CD1c-positive myeloid dendritic cell (primary cell): Measurements from ENCODE around the gene ABCC3.
"Not testable (repeated sequence)": the region's sequence is repeated elsewhere in the genome, so short reads cannot be mapped to it uniquely, and the experiment has no call there.

ENCODE experiments used
- DNase-seq: peaks from one replicate; pipeline ENCODE4 v3.0.0-alpha.2; 2016; ENCODE audit errors: extremely low spot score

The ABCC3 gene

DNA sequence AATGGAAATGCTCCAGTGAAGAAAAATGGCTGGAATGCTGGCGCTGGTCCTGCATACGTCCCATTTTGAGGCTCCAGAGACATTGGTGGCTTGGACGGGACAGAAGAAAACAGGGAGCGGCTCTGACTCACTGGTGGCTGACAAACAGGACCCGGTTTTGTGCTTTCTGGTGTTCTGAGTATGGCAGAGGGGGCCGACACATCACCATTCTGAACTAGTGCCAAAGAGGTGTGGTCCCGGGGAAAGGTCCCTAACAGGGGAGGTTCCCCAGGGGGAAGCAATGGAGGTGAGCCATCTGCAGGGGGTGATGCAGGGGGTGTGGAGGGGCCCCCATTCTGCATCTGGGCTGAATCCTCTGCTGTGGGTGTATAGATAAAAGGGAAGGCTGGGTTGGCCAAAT is 64.7 kb downstream of the ABCC3 start:
- DNase-seq = no peak

DNA sequence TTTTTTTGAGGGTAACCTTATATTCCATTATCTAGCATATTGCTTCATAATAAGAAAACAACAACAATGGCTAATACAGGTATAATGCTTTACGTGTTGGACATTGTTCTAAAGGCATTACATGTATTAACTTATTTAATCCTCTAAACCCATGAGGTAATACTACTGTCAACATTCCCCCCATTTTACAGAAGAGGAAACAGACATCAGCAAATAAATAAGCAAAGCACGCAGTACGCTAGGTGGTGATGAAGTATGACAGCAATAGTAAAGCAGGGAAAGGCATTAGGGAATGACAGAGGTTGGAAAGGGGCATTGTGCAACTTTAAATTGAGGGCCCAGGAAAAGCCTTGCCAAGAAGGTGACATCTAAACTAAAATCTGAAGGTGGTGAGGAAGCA is 68.5 kb downstream of the ABCC3 start:
- DNase-seq = no peak

GRCh38 chr17:50707289-50708049 is 72.8 kb downstream of the ABCC3 start, which contains the start of gene ANKRD40:
Gene ANKRD40, minus strand, starts transcription at chr17:50707914. Its CDS starts 260 bp downstream, at chr17:50707654.
- peak; percentile 97 for DNase-seq

- DNase-seq = peak; percentile 29
Measured at GRCh38 chr17:50708050-50709000, 73.6 kb downstream of the ABCC3 start.

DNA sequence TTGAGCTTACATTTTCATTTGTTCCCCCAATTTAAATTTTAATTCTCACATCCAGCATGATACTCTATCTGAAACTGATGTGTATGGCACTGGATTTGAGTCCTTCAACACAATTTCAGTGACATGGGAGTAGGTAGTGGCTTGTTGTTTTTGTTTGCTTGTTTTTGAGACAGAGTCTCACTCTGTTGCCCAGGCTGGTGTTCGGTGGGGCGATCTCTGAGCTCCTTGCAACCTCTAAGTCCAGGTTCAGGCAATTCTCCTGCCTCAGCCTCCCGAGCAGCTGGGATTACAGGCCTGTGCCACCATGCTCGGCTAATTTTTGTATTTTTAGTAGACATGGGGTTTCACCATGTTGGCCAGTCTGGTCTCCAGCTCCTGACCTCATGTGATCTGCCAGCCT is 74.4 kb downstream of the ABCC3 start:
- DNase-seq = not testable (repeated sequence)

DNA sequence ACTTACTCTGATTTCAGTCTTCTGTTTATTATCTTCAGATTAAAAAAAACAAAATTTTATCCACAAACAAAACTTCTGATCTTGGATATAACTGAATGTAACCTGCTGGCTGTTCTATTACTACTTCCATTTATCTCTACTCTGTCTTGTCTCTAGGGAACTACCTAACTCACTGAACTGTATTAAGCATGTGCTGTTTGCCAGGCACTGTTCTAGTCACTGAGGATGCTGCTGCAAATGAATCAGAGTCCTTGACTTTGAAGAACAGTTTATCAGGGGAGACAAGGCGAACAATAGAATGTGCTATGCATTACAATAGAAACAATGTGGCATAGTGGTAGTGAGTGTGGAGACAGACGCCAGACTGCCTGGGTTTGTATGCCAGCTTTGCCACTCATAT is 75.3 kb downstream of the ABCC3 start:
- DNase-seq = no peak

- DNase-seq = no peak
Measured at GRCh38 chr17:50710650-50711049, 76.0 kb downstream of the ABCC3 start.

DNA sequence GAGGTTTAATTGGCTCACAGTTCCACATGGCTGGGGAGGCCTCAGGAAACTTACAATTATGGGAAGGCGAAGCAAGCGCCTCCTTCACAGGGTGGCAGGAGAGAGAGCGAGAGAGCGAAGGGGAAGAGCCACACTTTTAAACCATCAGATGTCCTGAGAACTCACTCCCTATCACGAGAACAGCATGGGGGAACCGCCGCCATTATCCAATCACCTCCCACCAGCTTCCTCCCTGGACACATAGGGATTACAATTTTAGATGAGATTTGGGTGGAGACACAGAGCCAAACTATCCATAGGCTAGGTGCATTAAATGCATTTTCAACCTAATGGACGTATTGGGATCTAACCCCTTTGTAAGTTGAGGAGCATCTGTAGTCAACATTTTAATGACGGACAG is 78.0 kb downstream of the ABCC3 start:
- DNase-seq = no peak

GRCh38 chr17:50715471-50715870 is 80.8 kb downstream of the ABCC3 start:
- no peak for DNase-seq

- DNase-seq = peak; percentile 97
Measured at GRCh38 chr17:50719144-50719923, 84.7 kb downstream of the ABCC3 start, which contains the start of gene LUC7L3. Gene LUC7L3, plus strand, starts transcription at chr17:50719603. Its CDS starts 130 bp downstream, at chr17:50719733.

DNA sequence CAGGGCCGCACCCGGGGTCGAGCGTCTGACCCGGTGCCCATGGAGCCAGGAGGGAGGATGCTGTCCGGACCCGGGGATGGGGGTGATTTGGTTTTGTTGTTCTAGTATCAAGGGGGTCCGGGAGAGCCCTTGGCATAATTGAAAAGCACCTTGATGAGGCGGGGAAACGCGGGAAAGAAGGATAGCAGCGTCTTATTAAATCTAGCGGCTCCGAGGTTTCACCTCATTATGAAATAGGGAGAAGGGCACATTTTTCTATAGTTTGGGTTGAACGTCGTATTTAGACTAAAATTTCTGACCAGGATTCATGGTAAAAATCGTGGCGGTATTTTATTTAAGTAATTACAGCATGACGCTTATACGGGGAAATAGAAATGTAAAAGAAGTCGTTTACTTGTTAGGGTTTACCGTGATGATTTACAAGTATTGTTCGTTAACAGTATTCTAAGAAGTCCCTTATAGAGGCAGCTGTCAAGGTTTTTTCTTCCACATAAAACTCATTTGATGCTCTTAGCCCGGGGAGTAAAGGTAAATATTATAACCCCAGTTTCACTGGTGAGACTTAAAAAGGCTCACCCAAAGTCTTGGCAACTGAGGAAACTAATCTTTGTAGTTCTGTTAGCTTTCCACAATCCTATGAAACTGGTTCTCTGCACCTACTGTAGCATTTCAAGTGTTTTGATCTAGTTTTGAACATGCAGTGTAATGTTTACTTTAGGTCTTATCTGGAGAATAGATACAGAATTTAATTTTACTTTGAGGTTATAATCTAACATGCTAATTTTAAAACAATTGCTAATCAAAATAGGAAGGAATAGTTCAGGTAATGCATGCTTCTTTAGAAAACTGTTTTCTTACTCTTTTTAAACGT is 85.5 kb downstream of the ABCC3 start:
- DNase-seq = no peak

- peak; percentile 28 for DNase-seq
Measured at GRCh38 chr17:50721194-50722010, 86.7 kb downstream of the ABCC3 start.

- DNase-seq = no peak
Measured at GRCh38 chr17:50722746-50723145, 88.1 kb downstream of the ABCC3 start.

- DNase-seq = not testable (repeated sequence)
Measured at GRCh38 chr17:50724622-50725021, 89.9 kb downstream of the ABCC3 start.

DNA sequence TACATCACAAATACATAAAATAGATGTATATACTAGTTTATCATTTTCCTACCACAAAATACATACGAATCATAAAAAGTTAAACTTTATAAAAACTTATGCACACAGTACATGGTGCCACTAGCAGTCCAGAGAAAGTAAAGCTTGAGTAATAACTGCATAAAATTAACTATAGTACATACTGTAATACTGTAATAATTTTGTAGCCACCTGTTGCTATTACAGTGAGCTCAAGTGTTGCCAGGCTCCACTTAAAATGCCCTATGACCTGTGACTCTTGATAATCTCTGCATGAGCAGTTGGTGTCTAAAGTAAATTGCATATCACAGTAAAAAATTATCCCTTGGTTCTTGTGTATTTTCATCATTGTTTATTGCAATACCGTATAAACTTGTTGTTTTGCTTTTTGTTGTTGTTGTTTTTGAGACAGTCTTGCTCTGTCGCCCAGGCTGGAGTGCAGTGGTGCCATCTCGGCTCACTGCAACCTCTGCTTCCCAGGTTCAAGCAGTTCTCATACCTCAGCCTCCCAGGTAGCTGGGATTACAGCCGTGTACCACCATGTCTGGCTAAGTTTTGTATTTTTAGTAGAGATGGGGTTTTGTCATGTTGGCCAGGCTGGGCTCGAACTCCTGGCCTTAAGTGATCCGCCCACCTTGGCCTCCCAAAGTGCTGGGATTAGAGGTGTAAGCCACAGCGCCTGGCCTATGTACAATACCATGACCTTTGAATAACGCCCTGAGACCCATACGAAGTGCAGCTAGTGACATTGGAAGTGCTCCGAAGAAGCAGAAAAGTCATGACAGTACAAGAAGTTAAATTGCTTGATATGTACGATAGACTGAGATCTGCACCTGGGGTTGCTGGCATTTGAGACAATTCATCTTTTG is 91.3 kb downstream of the ABCC3 start:
- DNase-seq = no peak

DNA sequence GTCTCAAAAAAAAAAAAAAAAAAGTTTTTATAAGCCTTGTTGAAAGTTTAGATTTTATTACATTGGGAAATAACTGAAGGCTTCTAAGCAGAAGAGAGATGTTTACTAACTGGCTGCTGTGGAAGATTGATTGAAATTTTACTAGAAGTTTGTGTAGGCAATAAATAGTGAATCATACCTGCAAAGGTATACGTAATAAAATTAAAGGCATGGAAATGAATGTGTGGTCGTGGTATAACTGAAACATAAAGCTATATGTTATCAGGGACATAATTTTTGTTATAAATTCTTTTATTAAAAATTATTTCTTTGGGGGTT is 93.4 kb downstream of the ABCC3 start:
- no peak for DNase-seq

DNA sequence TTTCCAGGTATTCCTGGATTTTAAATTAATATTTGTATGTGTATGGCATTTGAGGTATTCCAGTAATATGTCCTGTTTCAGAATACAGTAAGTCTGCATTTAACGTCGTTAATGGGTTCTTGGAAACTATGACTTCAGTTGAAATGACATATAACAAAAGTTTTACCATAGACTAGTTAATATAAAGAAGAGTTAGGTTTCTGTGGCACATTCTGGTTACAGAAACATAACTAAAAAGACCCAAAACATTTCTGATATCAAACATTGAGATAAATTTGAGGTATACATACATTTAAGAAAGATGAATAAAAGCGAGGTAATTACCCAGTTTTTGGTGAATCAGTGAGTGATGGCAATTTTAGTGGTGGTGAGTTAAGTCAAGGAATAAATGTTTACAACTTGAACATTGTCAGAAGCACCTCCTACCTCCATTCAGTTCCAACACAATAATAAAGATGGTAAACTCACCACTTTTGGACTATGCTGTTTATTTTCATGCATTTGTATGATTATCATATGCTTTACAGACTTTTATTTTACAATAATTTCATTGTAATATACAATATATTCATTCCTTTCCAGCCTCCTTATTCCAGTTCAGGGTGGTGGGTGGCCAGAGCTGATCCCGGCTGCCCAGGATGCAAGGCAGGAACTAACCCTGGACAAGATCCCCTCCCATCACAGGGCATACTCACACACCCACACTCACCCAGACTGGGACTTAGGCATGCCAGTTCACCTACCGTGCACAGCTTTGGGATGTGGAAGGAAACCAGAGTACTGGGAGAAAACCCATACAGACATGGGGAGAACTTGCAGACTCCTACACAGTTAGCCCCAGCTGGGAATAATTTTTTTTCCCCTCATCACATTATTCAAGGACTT is 94.4 kb downstream of the ABCC3 start:
- DNase-seq = peak; percentile 14
